CD4-positive, alpha-beta memory T cell (primary cell): ENCODE results near the gene STX10. TPM values are rescaled to one million over a fixed set of nuclear protein-coding genes. Genes with fewer than 3 reads are reported as not detected.
A peak's percentile ranks its signal among the peaks of the same experiment; 100 is the strongest.

Experiments
- CTCF ChIA-PET: fragments of 350-600 bp; sonication (Branson Sonifier 250); formaldehyde crosslinking; loops from one replicate; lab custom pipeline; 2021; ENCODE audit warnings: inconsistent platforms; ENCODE audit not compliant: partially characterized antibody; lab: Charles Lee
- POLR2A ChIA-PET: fragments of 350-600 bp; sonication (Branson Sonifier 250); formaldehyde crosslinking; loops from one replicate; lab custom pipeline; 2021; ENCODE audit not compliant: partially characterized antibody; lab: Charles Lee
- DNase-seq, 5 donors: peaks; one replicate each; pipeline versions ENCODE4 v3.0.0 to v3.0.0-alpha.2; 2020 to 2022; ENCODE audit warnings: mixed read lengths in 1 of 5
- H3K27ac ChIP-seq: one replicate; pipeline ENCODE4 v1.7.0; 2013; ENCODE audit warnings: low read depth, low read length
- H3K27me3 ChIP-seq: 2 replicates; pipeline ENCODE4 v1.7.0; 2013; ENCODE audit warnings: mild to moderate bottlenecking, low read length, moderate library complexity; ENCODE audit not compliant: insufficient read depth
- H3K36me3 ChIP-seq: 2 replicates; pipeline ENCODE4 v1.7.0; 2013; ENCODE audit warnings: mild to moderate bottlenecking, low read length, moderate library complexity; ENCODE audit not compliant: insufficient read depth
- H3K4me1 ChIP-seq: 2 replicates; pipeline ENCODE4 v1.7.0; 2013; ENCODE audit warnings: mild to moderate bottlenecking, low read length, moderate library complexity; ENCODE audit not compliant: insufficient read depth
- H3K4me3 ChIP-seq, 2 donors: one replicate each; pipeline ENCODE4 v1.7.0; 2013; ENCODE audit warnings: low read length in 2 of 2, mild to moderate bottlenecking in 1 of 2
- H3K9me3 ChIP-seq, 2 donors: one replicate each; pipeline ENCODE4 v1.7.0; 2013; ENCODE audit warnings: low read length in 2 of 2, control low read depth in 1 of 2; ENCODE audit not compliant: control insufficient read depth in 1 of 2
- H3K27ac Mint-ChIP-seq, 7 donors: one replicate each; pipeline ENCODE4 v1.8.0; 2020 to 2021; ENCODE audit warnings: mixed read lengths in 7 of 7, mild to moderate bottlenecking in 6 of 7, inconsistent platforms in 3 of 7, moderate library complexity in 3 of 7
- H3K27me3 Mint-ChIP-seq, 2 donors: one replicate each; pipeline ENCODE4 v1.8.0; 2020 to 2021; ENCODE audit warnings: mixed read lengths in 2 of 2
- H3K36me3 Mint-ChIP-seq, 2 donors: one replicate each; pipeline ENCODE4 v1.8.0; 2020 to 2021; ENCODE audit warnings: mixed read lengths in 2 of 2, inconsistent platforms in 1 of 2, mild to moderate bottlenecking in 1 of 2
- H3K4me1 Mint-ChIP-seq, 4 donors: one replicate each; pipeline ENCODE4 v1.8.0; 2020 to 2021; ENCODE audit warnings: mixed read lengths in 4 of 4, mild to moderate bottlenecking in 1 of 4
- H3K4me3 Mint-ChIP-seq, 8 donors: one replicate each; pipeline ENCODE4 v1.8.0; 2020 to 2021; ENCODE audit warnings: mixed read lengths in 8 of 8, mild to moderate bottlenecking in 7 of 8, moderate library complexity in 6 of 8, inconsistent platforms in 3 of 8
- H3K9me3 Mint-ChIP-seq, 8 donors: one replicate each; pipeline ENCODE4 v1.8.0; 2020 to 2021; ENCODE audit warnings: mixed read lengths in 8 of 8, mild to moderate bottlenecking in 5 of 8, inconsistent platforms in 3 of 8, moderate library complexity in 1 of 8
- intact Hi-C: fragments of 100-400 bp; cut with micrococcal nuclease; formaldehyde crosslinking; loops from one replicate; pipeline ENCODE4 v1.15.1; 2023
- polyA plus RNA-seq, 2 donors: library from polyadenylated mRNA; unstranded; fragments of 300-500 nt; fragmentation: Illumina TruSeq; gene quantifications; one replicate each; pipeline ENCODE4 v1.2.3, GENCODE V29; 2021
- total RNA-seq, 2 experiments: library from RNA; stranded (reverse); gene quantifications; one replicate each; pipeline ENCODE4 v1.2.3, GENCODE V29; 2021

Gene STX10
- total and polyA plus RNA-seq, 4 experiments from 2014 or later = 57.9 to 64.2 (median 63.9) TPM

- Histone ChIP-seq H3K27ac (peak overlapping the region; percentile 48), H3K4me1 (peaks cover 56% of the 10 kb centered on the region), H3K9me3 (no peaks in the 10 kb centered on the region), H3K27me3 (no peaks in the 10 kb centered on the region), H3K4me3 (peak overlapping the region; percentile 65 to 73), H3K36me3 (peaks cover 2% of the 10 kb centered on the region)
- ChIA-PET CTCF (interaction anchor here (1.0 to 4.4 kb wide), 19 partner anchors 10 to 172 kb away, joined by 3 to 40 read pairs (median 5); partner anchors contain the start of genes IER2, NACC1, STX10 and TRMT1), POLR2A (interaction anchor here (0.7 to 5.1 kb wide), 19 partner anchors 8 to 330 kb away, joined by 3 to 69 read pairs (median 5); partner anchors contain the start of genes GCDH, HOOK2, IER2 and NACC1)
- peak in 2 of 5 donors; percentile 23 to 56 for DNase-seq
- Mint-ChIP-seq H3K4me3 (peak overlapping the region; percentile 87 to 97 (median 92)), H3K27me3 (no peaks in the 10 kb centered on the region), H3K4me1 (peaks cover 14 to 42% (median 28%) of the 10 kb centered on the region in 4 donors), H3K27ac (peak overlapping the region; percentile 83 to 94 (median 93)), H3K9me3 (no peaks in the 10 kb centered on the region), H3K36me3 (peaks cover 1 to 7% of the 10 kb centered on the region in 2 donors)
- intact Hi-C loops = loop anchor here (1.0 kb wide), 1 partner anchor 11 kb away; the partner anchor contains the start of gene TRMT1
Measured at GRCh38 chr19:13104848-13105711, 45.1 kb downstream of the STX10 start.

GRCh38 chr19:13104360-13104847, 45.8 kb downstream of the STX10 start:
- H3K4me3 ChIP-seq = peak overlapping the region; percentile 65 to 73
- peak; percentile 50 to 74 (median 60) for DNase-seq
- H3K36me3 ChIP-seq = no peaks in the 10 kb centered on the region
- peak overlapping the region; percentile 83 to 94 (median 93) for H3K27ac Mint-ChIP-seq
- H3K9me3 Mint-ChIP-seq = no peaks in the 10 kb centered on the region
- peak overlapping the region; percentile 87 to 97 (median 92) for H3K4me3 Mint-ChIP-seq
- ChIA-PET CTCF (interaction anchor here (0.8 to 4.4 kb wide), 19 partner anchors 9 to 172 kb away, joined by 3 to 40 read pairs (median 5); partner anchors contain the start of genes IER2, NACC1, STX10 and TRMT1), POLR2A (interaction anchor here (0.7 to 5.1 kb wide), 19 partner anchors 9 to 329 kb away, joined by 3 to 69 read pairs (median 5); partner anchors contain the start of genes GCDH, HOOK2, IER2 and NACC1)
- H3K9me3 ChIP-seq = no peaks in the 10 kb centered on the region
- intact Hi-C loops = loop anchor here (1.0 kb wide), 1 partner anchor 12 kb away; the partner anchor contains the start of gene TRMT1
- no peaks in the 10 kb centered on the region for H3K27me3 ChIP-seq
- H3K4me1 ChIP-seq = peaks cover 63% of the 10 kb centered on the region
- H3K27ac ChIP-seq = peak overlapping the region; percentile 48
- H3K27me3 Mint-ChIP-seq = no peaks in the 10 kb centered on the region
- H3K4me1 Mint-ChIP-seq = peaks cover 18 to 49% (median 32%) of the 10 kb centered on the region in 4 donors
- peaks cover 3 to 6% of the 10 kb centered on the region in 2 donors for H3K36me3 Mint-ChIP-seq

GRCh38 chr19:13103581-13104359, 46.4 kb downstream of the STX10 start:
- intact Hi-C loops = loop anchor here (1.0 kb wide), 1 partner anchor 13 kb away; the partner anchor contains the start of gene TRMT1
- POLR2A ChIA-PET = interaction anchor here (1.1 to 5.1 kb wide), 16 partner anchors 9 to 328 kb away, joined by 3 to 69 read pairs (median 10); partner anchors contain the start of genes GCDH, HOOK2, IER2 and NACC1
- peaks cover 0 to 2% (median 0%) of the 10 kb centered on the region in 8 donors for H3K9me3 Mint-ChIP-seq

GRCh38 chr19:13102666-13103580, 47.3 kb downstream of the STX10 start, which contains the start of gene LYL1:
TSS of gene LYL1 (minus strand) at chr19:13102858. CDS start at chr19:13101171, 1,687 bp downstream.
- DNase-seq = peak in 1 of 5 donors; percentile 26
- peaks cover 70% of the 10 kb centered on the region for H3K4me1 ChIP-seq
- H3K4me3 ChIP-seq = peak within 1 kb of the TSS; percentile 65 to 73
- ChIA-PET POLR2A (interaction anchor here (1.2 to 5.1 kb wide), 6 partner anchors 9 to 68 kb away, joined by 3 to 69 read pairs (median 24); partner anchors contain the start of genes NACC1 and TRMT1), CTCF (interaction anchor here (1.1 to 4.4 kb wide), 5 partner anchors 8 to 140 kb away, joined by 3 to 40 read pairs (median 4); partner anchors contain the start of genes NACC1 and TRMT1)
- Mint-ChIP-seq H3K9me3 (peaks cover 0 to 2% (median 0%) of the 10 kb centered on the region in 8 donors), H3K36me3 (peaks cover 3 to 6% of the 10 kb centered on the region in 2 donors), H3K4me3 (peak within 1 kb of the TSS; percentile 81 to 97 (median 86)), H3K4me1 (peaks cover 24 to 63% (median 38%) of the 10 kb centered on the region in 4 donors), H3K27ac (peak within 1 kb of the TSS; percentile 31 to 87 (median 83)), H3K27me3 (peaks cover 0 to 5% of the 10 kb centered on the region in 2 donors)
- H3K27me3 ChIP-seq = no peaks in the 10 kb centered on the region
- no peaks in the 10 kb centered on the region for H3K9me3 ChIP-seq
- intact Hi-C loops = no loop called here
- H3K27ac ChIP-seq = peak within 1 kb of the TSS; percentile 62
- no peaks in the 10 kb centered on the region for H3K36me3 ChIP-seq

More at GRCh38 chr19:13103581-13104359, 46.4 kb downstream of the STX10 start:
- Mint-ChIP-seq H3K4me1 (peaks cover 19 to 55% (median 36%) of the 10 kb centered on the region in 4 donors), H3K4me3 (peak overlapping the region; percentile 87 to 97 (median 92)), H3K27ac (peak overlapping the region in 5 of 7 donors; percentile 43 to 94 (median 83)), H3K36me3 (peaks cover 3 to 6% of the 10 kb centered on the region in 2 donors), H3K27me3 (peaks cover 0 to 2% of the 10 kb centered on the region in 2 donors)
- CTCF ChIA-PET = interaction anchor here (0.8 to 4.4 kb wide), 18 partner anchors 9 to 171 kb away, joined by 3 to 40 read pairs (median 6); partner anchors contain the start of genes IER2, NACC1, STX10 and TRMT1
- Histone ChIP-seq H3K9me3 (no peaks in the 10 kb centered on the region), H3K27ac (peak overlapping the region; percentile 62), H3K4me1 (peaks cover 67% of the 10 kb centered on the region), H3K4me3 (peak overlapping the region in 1 of 2 donors; percentile 65), H3K27me3 (no peaks in the 10 kb centered on the region), H3K36me3 (no peaks in the 10 kb centered on the region)
- no peak for DNase-seq

- peaks cover 24 to 66% (median 39%) of the 10 kb centered on the region in 4 donors for H3K4me1 Mint-ChIP-seq
- H3K27ac Mint-ChIP-seq = peak overlapping the region; percentile 31 to 87 (median 80)
- ChIA-PET CTCF (no interaction called here), POLR2A (interaction anchor here (1.2 to 4.8 kb wide), 4 partner anchors 8 to 53 kb away, joined by 3 to 51 read pairs (median 36); partner anchors contain the start of genes NACC1 and TRMT1)
- H3K27ac ChIP-seq = peak overlapping the region; percentile 62
- no peaks in the 10 kb centered on the region for H3K36me3 ChIP-seq
- peaks cover 2% of the 10 kb centered on the region for H3K27me3 ChIP-seq
- H3K36me3 Mint-ChIP-seq = peaks cover 2 to 3% of the 10 kb centered on the region in 2 donors
- peaks cover 71% of the 10 kb centered on the region for H3K4me1 ChIP-seq
- peak in 1 of 5 donors; percentile 7 for DNase-seq
- H3K27me3 Mint-ChIP-seq = peaks cover 0 to 5% of the 10 kb centered on the region in 2 donors
- H3K4me3 ChIP-seq = peak overlapping the region; percentile 58 to 73
- H3K9me3 Mint-ChIP-seq = peaks cover 0 to 2% (median 0%) of the 10 kb centered on the region in 8 donors
- no peaks in the 10 kb centered on the region for H3K9me3 ChIP-seq
- peak overlapping the region; percentile 81 to 88 (median 84) for H3K4me3 Mint-ChIP-seq
- intact Hi-C loops = no loop called here
Measured at GRCh38 chr19:13102416-13102665, 47.8 kb downstream of the STX10 start.
